WTC11 (cell line): ENCODE measurements around the gene AQP1. TPM values are rescaled to one million over a fixed set of nuclear protein-coding genes. Genes with fewer than 3 reads are reported as not detected.

Experiments used
- ATAC-seq: fragments of 200-7000 bp; cut with Tn5 transposase; 2 replicates; pipeline ENCODE4 v1.10.0; 2021; ENCODE audit warnings: mild to moderate bottlenecking, moderate library complexity
- CTCF ChIA-PET: fragments of 300-600 bp; sonication (Branson Sonifier 250); formaldehyde crosslinking; loops from one replicate; lab custom pipeline; 2021; ENCODE audit warnings: antibody characterized with exemption; lab: Charles Lee
- POLR2A ChIA-PET: fragments of 350-600 bp; sonication (Branson Sonifier 250); formaldehyde crosslinking; loops from one replicate; lab custom pipeline; 2021; ENCODE audit warnings: antibody characterized with exemption; lab: Charles Lee
- DNase-seq: peaks from one replicate; pipeline ENCODE4 v3.0.0; 2021; ENCODE audit warnings: low spot score
- H3K27ac Mint-ChIP-seq: 2 replicates; pipeline ENCODE4 v1.8.0; 2021; ENCODE audit warnings: mixed read lengths
- H3K27me3 Mint-ChIP-seq: 2 replicates; pipeline ENCODE4 v1.8.0; 2021; ENCODE audit warnings: low read depth, mild to moderate bottlenecking, moderate library complexity, mixed read lengths
- H3K36me3 Mint-ChIP-seq: 2 replicates; pipeline ENCODE4 v1.8.0; 2021; ENCODE audit warnings: mixed read lengths
- H3K4me1 Mint-ChIP-seq: 2 replicates; pipeline ENCODE4 v1.8.0; 2022; ENCODE audit warnings: mixed read lengths
- H3K4me3 Mint-ChIP-seq: 2 replicates; pipeline ENCODE4 v1.8.0; 2021; ENCODE audit warnings: mild to moderate bottlenecking, moderate library complexity, mixed read lengths
- H3K9me3 Mint-ChIP-seq: 2 replicates; pipeline ENCODE4 v1.8.0; 2021; ENCODE audit warnings: mixed read lengths
- ARID4B ChIP-seq: sonication (generic); formaldehyde crosslinking; IDR thresholded peaks from 2 replicates; pipeline ENCODE4 v1.8.0; 2023; ENCODE audit warnings: missing genetic modification reagents, mild to moderate bottlenecking, borderline replicate concordance
- ATF2 ChIP-seq: sonication (generic); formaldehyde crosslinking; IDR thresholded peaks from 2 replicates; pipeline ENCODE4 v1.8.1; 2022; ENCODE audit warnings: low read depth, missing genetic modification reagents, borderline replicate concordance
- ERG ChIP-seq: fragments of 250-450 bp; sonication (Bioruptor Pico); IDR thresholded peaks from 2 replicates; pipeline ENCODE4 v1.8.0; 2021; ENCODE audit warnings: mild to moderate bottlenecking
- GRHL2 ChIP-seq: fragments of 250-450 bp; sonication (Bioruptor Pico); IDR thresholded peaks from 2 replicates; pipeline ENCODE4 v1.8.0; 2022; ENCODE audit warnings: mild to moderate bottlenecking, moderate library complexity; ENCODE audit not compliant: insufficient replicate concordance, severe bottlenecking
- HMGA2 ChIP-seq: fragments of 250-450 bp; sonication (Bioruptor Pico); IDR thresholded peaks from 2 replicates; pipeline ENCODE4 v1.4.0; 2021; ENCODE audit warnings: mild to moderate bottlenecking, moderate library complexity
- HMGXB4 ChIP-seq: sonication (generic); formaldehyde crosslinking; IDR thresholded peaks from 2 replicates; pipeline ENCODE4 v1.8.1; 2023; ENCODE audit warnings: mild to moderate bottlenecking, moderate library complexity, missing genetic modification reagents
- JUN ChIP-seq: sonication (generic); formaldehyde crosslinking; IDR thresholded peaks from 2 replicates; pipeline ENCODE4 v1.8.0; 2023; ENCODE audit warnings: mild to moderate bottlenecking, missing genetic modification reagents
- RORB ChIP-seq: fragments of 250-450 bp; sonication (Bioruptor Pico); IDR thresholded peaks from 2 replicates; pipeline ENCODE4 v1.9.0; 2021; ENCODE audit warnings: mild to moderate bottlenecking
- SOX15 ChIP-seq: fragments of 250-450 bp; sonication (Bioruptor Pico); IDR thresholded peaks from 2 replicates; pipeline ENCODE4 v1.9.0; 2021; ENCODE audit warnings: mild to moderate bottlenecking
- STAT6 ChIP-seq: sonication (generic); formaldehyde crosslinking; conservative IDR thresholded peaks from 2 replicates; pipeline ENCODE4 v1.8.1; 2023; ENCODE audit warnings: mild to moderate bottlenecking, low read depth, missing genetic modification reagents, moderate library complexity
- TEAD1 ChIP-seq: sonication (generic); formaldehyde crosslinking; IDR thresholded peaks from 2 replicates; pipeline ENCODE4 v1.8.0; 2022; ENCODE audit warnings: mild to moderate bottlenecking, missing genetic modification reagents
- ZNF263 ChIP-seq: sonication (generic); formaldehyde crosslinking; IDR thresholded peaks from 2 replicates; pipeline ENCODE4 v1.8.1; 2022; ENCODE audit warnings: low read depth, mild to moderate bottlenecking, moderate library complexity, missing genetic modification reagents
- ZNF281 ChIP-seq: sonication (generic); formaldehyde crosslinking; IDR thresholded peaks from 2 replicates; pipeline ENCODE4 v1.8.0; 2023; ENCODE audit warnings: mild to moderate bottlenecking, missing genetic modification reagents
- ZNF423 ChIP-seq: fragments of 250-450 bp; sonication (Bioruptor Pico); IDR thresholded peaks from 2 replicates; pipeline ENCODE4 v2.1.2; 2022; ENCODE audit warnings: mild to moderate bottlenecking, moderate library complexity
- total RNA-seq: library from RNA; stranded (reverse); gene quantifications from 3 replicates; pipeline ENCODE4 v1.2.3, GENCODE V29; 2021
- TF ChIP-seq, protein P1 (sequence below): fragments of 250-450 bp; sonication (Bioruptor Pico); IDR thresholded peaks from 2 replicates; pipeline ENCODE4 v1.9.0; 2021; ENCODE audit warnings: mild to moderate bottlenecking
- TF ChIP-seq, protein P2 (sequence below): sonication (generic); formaldehyde crosslinking; IDR thresholded peaks from 2 replicates; pipeline ENCODE4 v1.8.1; 2023; ENCODE audit warnings: mild to moderate bottlenecking, missing genetic modification reagents, moderate library complexity
- TF ChIP-seq, protein P3 (sequence below): sonication (generic); formaldehyde crosslinking; IDR thresholded peaks from 2 replicates; pipeline ENCODE4 v1.8.0; 2022; ENCODE audit warnings: mild to moderate bottlenecking, missing genetic modification reagents

The AQP1 gene
- total RNA-seq, 1 experiment from 2014 or later = 0.81 TPM

GRCh38 chr7:30931929-30932540 is 20.4 kb downstream of the AQP1 start:
- ATAC-seq (no peak), DNase-seq (no peak)
- CTCF ChIA-PET = interaction anchor here (1.0 to 1.7 kb wide), 4 partner anchors 23 to 441 kb away, joined by 3 to 5 read pairs (median 4); no protein-coding TSS in a partner anchor
- Mint-ChIP-seq H3K9me3 (peaks cover 8% of the 10 kb centered on the region), H3K27ac (no peak overlapping the region), H3K4me1 (0 out of 2 replicates have a peak, but pooled peaks cover 4% of the 10 kb centered on the region), H3K36me3 (no peaks in the 10 kb centered on the region), H3K4me3 (no peak overlapping the region), H3K27me3 (peaks cover 9% of the 10 kb centered on the region)
- POLR2A ChIA-PET = no interaction called here
- TF ChIP-seq ERG (CRISPR knock-in tag) = no peak
- no peak for TF ChIP-seq RORB (CRISPR knock-in tag)
- TF ChIP-seq HMGA2 (CRISPR knock-in tag) = no peak
- TF ChIP-seq SOX15 (CRISPR knock-in tag) = no peak
- TF ChIP-seq, protein P1, sequence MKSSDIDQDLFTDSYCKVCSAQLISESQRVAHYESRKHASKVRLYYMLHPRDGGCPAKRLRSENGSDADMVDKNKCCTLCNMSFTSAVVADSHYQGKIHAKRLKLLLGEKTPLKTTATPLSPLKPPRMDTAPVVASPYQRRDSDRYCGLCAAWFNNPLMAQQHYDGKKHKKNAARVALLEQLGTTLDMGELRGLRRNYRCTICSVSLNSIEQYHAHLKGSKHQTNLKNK = no peak
- no peak for TF ChIP-seq ARID4B (CRISPR knock-in tag)
- no peak for TF ChIP-seq HMGXB4 (CRISPR knock-in tag)
- no peak for TF ChIP-seq ATF2
- no peak for TF ChIP-seq ZNF263 (CRISPR knock-in tag)
- TF ChIP-seq, protein P2, sequence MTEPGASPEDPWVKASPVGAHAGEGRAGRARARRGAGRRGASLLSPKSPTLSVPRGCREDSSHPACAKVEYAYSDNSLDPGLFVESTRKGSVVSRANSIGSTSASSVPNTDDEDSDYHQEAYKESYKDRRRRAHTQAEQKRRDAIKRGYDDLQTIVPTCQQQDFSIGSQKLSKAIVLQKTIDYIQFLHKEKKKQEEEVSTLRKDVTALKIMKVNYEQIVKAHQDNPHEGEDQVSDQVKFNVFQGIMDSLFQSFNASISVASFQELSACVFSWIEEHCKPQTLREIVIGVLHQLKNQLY = no peak
- TF ChIP-seq, protein P3, sequence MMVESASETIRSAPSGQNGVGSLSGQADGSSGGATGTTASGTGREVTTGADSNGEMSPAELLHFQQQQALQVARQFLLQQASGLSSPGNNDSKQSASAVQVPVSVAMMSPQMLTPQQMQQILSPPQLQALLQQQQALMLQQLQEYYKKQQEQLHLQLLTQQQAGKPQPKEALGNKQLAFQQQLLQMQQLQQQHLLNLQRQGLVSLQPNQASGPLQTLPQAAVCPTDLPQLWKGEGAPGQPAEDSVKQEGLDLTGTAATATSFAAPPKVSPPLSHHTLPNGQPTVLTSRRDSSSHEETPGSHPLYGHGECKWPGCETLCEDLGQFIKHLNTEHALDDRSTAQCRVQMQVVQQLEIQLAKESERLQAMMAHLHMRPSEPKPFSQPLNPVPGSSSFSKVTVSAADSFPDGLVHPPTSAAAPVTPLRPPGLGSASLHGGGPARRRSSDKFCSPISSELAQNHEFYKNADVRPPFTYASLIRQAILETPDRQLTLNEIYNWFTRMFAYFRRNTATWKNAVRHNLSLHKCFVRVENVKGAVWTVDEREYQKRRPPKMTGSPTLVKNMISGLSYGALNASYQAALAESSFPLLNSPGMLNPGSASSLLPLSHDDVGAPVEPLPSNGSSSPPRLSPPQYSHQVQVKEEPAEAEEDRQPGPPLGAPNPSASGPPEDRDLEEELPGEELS (CRISPR knock-in tag) = no peak
- TF ChIP-seq GRHL2 (CRISPR knock-in tag) = no peak
- TF ChIP-seq ZNF423 (CRISPR knock-in tag) = no peak
- no peak for TF ChIP-seq JUN (CRISPR knock-in tag)
- no peak for TF ChIP-seq ZNF281 (CRISPR knock-in tag)
- no peak for TF ChIP-seq STAT6 (CRISPR knock-in tag)
- TF ChIP-seq TEAD1 = no peak
